Transverse colon (tissue), 4 donors: ENCODE measurements around the gene TMEM9.

Experiments
- CTCF ChIP-seq, 5 experiments: fragments of 200-600 bp in 3 of 5; fragments of 450-650 bp in 2 of 5; sonication (generic) in 3 of 5; IDR thresholded peaks; 1 replicate in 2 of 5; 2 replicates in 3 of 5; pipeline ENCODE4 v1.5.1; 2016 to 2017; ENCODE audit warnings: antibody characterized with exemption in 5 of 5, inconsistent platforms in 3 of 5, mild to moderate bottlenecking in 2 of 5, moderate library complexity in 1 of 5
- EP300 ChIP-seq: sonication (generic); formaldehyde crosslinking; IDR thresholded peaks from one replicate; pipeline ENCODE4 v1.6.1; 2017; ENCODE audit warnings: antibody characterized with exemption, low read depth
- POLR2A ChIP-seq: fragments of 450-650 bp; IDR thresholded peaks from one replicate; pipeline ENCODE4 v1.6.1; 2016; ENCODE audit warnings: antibody characterized with exemption, mild to moderate bottlenecking, moderate library complexity
- POLR2AphosphoS5 ChIP-seq, 3 donors: sonication (generic); formaldehyde crosslinking; IDR thresholded peaks; one replicate each; pipeline ENCODE4 v1.6.1; 2016; ENCODE audit warnings: antibody characterized with exemption in 3 of 3

GRCh38 chr1:201105688-201106087 is 48.6 kb downstream of the TMEM9 start:
- TF ChIP-seq CTCF (IDR thresholded peaks at IDR 0.05) (no peak), POLR2AphosphoS5 (IDR thresholded peaks at IDR 0.05) (no peak), EP300 (no peak), POLR2A (no peak)
